Raji (cell line): ENCODE measurements around the gene COPS2.
A peak's percentile ranks its signal among the peaks of the same experiment; 100 is the strongest.

ENCODE experiments used
- POLR2A ChIP-seq: IDR thresholded peaks from 2 replicates; pipeline ENCODE4 v1.6.1; 2011; ENCODE audit warnings: low read depth, low read length, control low read depth; ENCODE audit not compliant: insufficient read depth

The COPS2 gene

GRCh38 chr15:49155110-49155833 is at the start of gene COPS2:
Gene COPS2, minus strand, starts transcription at chr15:49155599. Its CDS starts 21 bp downstream, at chr15:49155578.
- TF ChIP-seq POLR2A, result no peak; the same call in none of the 2 replicates

- no peak for TF ChIP-seq POLR2A
Measured at GRCh38 chr15:49200347-49200746, 44.9 kb upstream of the COPS2 start.

- no peak for TF ChIP-seq POLR2A
Measured at GRCh38 chr15:49199666-49200065, 44.3 kb upstream of the COPS2 start.

- no peak for TF ChIP-seq POLR2A
Measured at GRCh38 chr15:49196856-49197255, 41.5 kb upstream of the COPS2 start.

DNA sequence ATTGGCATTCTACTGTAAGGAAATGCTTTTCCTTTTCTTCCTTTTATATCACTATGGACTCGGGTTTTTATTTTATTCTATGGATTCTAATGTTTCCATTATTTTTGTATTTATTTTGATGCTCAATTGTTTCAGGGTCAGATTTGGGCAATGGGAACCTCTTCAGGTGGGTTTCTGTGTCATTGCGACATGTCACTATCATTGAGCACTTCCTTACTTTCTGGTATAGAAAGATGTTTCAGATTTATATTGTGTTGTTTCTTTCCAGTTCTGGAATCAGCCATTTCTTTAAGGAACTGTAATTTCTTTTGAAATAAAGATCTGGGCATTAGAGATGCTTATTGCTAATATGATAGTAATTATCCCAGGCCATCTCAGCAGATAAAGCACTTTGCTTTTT is 36.5 kb upstream of the COPS2 start:
- no peak for TF ChIP-seq POLR2A

- no peak for TF ChIP-seq POLR2A
Measured at GRCh38 chr15:49190586-49190985, 35.2 kb upstream of the COPS2 start.

DNA sequence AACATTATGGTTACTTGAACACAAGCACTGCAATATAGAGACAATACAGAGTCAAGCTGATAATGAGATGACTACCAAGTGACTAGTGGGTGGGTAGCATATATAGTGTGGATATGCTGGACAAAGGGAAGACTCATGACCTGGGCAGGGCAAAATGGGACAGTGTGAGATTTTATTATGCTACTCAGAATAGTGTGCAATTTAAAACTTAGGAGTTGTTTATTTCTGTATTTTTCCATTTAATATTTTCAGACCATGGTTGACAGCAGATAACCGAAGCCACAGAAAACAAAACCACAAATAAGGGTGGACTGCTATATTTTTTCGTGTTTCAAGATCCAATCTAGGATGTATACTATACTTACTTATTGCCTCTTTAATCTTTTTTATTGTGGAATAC is 34.2 kb upstream of the COPS2 start:
- TF ChIP-seq POLR2A, result no peak

DNA sequence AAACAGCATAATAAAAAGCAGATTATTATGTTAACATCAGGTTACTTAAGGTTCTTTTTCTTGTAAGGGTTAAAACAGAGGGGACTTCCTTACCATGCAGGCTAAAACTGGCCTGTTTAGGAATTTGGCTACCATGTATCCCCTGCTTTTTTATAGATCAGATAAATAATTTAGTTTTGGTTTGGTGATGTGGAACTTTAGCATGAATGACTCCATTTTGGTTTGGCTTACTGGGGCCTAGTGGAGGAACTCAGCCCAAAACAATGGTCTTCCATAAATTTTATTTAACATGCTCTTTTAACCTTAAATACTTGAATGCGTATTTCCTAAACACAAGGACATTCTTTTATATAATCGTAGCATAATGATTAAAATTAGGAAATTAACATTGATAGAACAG is 33.5 kb upstream of the COPS2 start:
- no peak for TF ChIP-seq POLR2A

- no peak for TF ChIP-seq POLR2A
Measured at GRCh38 chr15:49187549-49188245, 32.3 kb upstream of the COPS2 start.

GRCh38 chr15:49185473-49185872 is 30.1 kb upstream of the COPS2 start:
- TF ChIP-seq POLR2A, result no peak

DNA sequence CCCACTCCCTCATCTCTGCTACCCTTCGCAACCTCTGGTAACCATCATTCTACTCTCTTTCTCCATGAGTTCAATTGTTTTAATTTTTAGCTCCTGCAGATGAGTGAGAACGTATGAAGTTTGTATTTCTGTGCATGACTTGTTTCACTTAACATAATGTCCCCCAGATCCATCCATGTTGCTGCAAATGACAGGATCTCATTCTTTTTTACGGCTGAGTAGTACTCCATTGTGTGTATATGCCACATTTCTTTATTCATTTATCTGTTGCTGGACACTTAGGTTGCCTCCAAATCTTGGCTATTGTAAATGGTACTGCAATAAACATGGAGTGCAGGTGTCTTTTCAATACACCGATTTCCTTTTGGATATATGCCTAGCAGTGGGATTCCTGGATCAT is 26.7 kb upstream of the COPS2 start:
- no peak for TF ChIP-seq POLR2A

DNA sequence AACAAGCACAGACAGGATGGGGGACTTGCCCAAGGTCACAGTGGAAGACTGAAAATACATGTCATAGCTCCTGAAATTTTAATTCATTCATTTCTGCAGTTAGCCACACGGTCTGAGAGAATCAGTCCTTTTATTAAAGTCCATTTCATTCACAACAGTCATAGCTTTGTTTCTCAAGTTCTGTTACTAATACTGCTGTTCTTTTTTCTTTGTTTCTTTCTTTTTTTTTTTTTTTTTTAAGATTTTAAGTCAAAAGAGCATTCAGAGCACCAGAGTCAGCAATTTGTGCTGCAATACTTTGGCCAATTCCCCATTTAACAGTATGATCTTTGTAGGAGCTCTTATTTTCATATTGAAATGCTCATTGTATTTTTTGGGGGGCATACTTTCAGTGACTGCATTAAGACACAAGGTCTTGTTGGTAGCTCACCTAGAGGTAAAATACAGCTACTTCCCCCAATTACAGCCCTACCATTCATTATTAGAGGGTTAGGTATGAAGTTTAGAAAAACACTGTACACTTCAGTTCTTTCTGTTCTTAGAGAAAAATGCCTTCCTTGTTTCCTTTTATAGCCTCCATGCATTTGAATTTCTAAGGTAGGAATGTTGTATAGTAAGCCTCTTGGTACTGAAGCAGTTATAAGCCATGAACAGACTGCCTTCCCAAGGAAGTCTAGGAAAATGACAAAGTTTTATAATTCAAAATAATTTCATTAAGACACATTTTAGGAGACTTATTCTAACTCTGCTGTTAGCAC is 24.2 kb upstream of the COPS2 start:
- TF ChIP-seq POLR2A, result no peak

DNA sequence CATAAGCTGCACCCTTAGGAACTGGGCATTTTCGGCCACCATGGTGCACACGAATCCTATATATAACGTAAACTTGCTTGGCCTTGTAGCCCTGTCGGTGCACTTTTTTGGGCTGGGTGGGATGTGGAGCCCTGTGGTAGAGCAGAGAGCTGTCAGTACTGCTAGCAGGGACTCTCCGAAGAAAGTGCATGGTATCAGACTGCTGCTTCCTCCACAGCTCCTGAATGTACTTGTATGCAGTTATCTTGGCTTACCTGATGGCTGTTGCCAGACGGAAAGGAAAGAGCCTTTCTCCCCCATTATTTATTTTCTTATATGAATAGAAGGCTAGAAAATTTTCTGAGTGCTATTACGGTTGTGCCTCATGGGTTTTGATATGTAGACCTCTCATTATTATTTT is 23.1 kb upstream of the COPS2 start:
- TF ChIP-seq POLR2A, result no peak

DNA sequence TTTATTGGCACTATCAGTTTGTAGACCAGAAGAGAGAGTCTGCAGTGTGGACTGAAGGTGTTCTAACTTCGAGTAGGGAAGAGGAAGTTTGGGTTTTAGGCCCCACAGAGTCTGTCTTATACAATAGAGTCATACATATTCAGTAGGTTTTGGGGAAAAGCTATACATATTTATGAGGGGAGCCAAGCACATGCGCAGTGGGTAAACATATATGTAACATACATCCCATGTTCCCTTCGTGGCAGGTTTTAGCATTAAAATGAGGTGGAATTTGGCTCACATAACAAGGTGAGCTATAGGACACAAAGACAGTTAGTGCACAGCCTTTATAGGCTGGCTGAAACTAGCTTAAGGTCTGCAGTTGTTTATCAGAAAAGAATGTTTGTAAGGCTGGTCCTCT is 19.5 kb upstream of the COPS2 start:
- TF ChIP-seq POLR2A, result no peak

DNA sequence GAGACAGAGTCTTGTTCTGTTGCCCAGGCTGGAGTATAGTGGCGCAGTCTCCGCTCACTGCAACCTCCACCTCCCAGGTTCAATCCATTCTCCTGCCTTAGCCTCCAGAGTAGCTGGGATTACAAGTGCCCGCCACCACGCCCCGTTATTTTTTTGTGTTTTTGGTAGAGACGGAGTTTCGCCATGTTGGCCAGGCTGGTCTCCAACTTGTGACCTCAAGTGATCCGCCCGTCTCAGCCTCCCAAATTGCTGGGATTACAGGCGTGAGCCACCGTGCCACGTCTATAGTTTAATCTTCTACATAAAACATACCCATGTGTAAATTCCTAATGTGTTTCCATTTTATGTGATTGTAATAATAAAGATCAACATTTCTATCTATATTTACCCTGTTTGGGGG is 16.4 kb upstream of the COPS2 start:
- no peak for TF ChIP-seq POLR2A

GRCh38 chr15:49169880-49170597 is 14.6 kb upstream of the COPS2 start, which contains the start of gene GALK2:
Gene GALK2, plus strand, starts transcription at chr15:49170247. Its CDS starts 76 bp downstream, at chr15:49170323.
- TF ChIP-seq POLR2A, result peak; percentile 61

GRCh38 chr15:49168016-49168415 is 12.6 kb upstream of the COPS2 start:
- TF ChIP-seq POLR2A, result no peak
